GM12892 (cell line): ENCODE results near the gene RABL6.
"Not testable (repeated sequence)": the region's sequence is repeated elsewhere in the genome, so short reads cannot be mapped to it uniquely, and the experiment has no call there.

Experiments used
- DNase-seq: peaks from one replicate; pipeline ENCODE4 v3.0.0; 2011; ENCODE audit not compliant: insufficient read length
- FAIRE-seq: peaks from 2 replicates; lab custom pipeline; 2011; peaks lifted over from hg19 to GRCh38; lab: Jason Lieb, UNC
- POLR2A ChIP-seq: IDR thresholded peaks from 2 replicates; pipeline ENCODE4 v1.6.1; 2011; ENCODE audit warnings: low read depth, low read length, control low read depth
- POLR2AphosphoS5 ChIP-seq: IDR thresholded peaks from 2 replicates; pipeline ENCODE4 v1.6.1; 2011; ENCODE audit warnings: low read depth, low read length, control low read depth
- TAF1 ChIP-seq: IDR thresholded peaks from 2 replicates; pipeline ENCODE4 v1.6.1; 2011; ENCODE audit warnings: low read depth, mild to moderate bottlenecking, control low read depth, low read length, borderline replicate concordance

Gene RABL6

DNA sequence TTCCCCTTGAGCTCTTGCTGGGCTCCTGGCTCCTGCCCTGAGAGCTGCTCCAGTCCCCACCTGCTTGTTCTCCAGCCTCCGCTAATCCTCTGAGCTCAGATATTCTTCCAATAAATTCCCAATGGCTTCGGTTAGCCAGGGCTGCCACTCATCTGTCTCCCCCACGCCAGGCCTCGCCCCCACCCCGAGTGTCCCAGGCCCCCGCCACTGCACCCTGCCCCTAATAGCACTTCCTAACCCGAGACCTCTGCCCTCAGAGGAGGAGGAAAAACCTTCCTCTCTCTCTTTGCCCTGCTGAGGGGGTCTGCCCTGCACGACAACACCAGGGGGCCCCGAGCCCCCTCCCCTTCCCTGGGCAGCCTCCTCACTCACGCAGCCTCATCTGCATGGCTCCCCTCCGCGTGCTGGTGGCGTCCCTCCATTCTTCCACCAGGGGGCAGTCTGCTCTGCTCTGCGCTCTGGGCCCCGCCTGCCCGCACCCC is 38.0 kb upstream of the RABL6 start:
- no peak for TF ChIP-seq POLR2A
- no peak for TF ChIP-seq POLR2AphosphoS5
- no peak for TF ChIP-seq TAF1
- no peak for FAIRE-seq
- no peak for DNase-seq

DNA sequence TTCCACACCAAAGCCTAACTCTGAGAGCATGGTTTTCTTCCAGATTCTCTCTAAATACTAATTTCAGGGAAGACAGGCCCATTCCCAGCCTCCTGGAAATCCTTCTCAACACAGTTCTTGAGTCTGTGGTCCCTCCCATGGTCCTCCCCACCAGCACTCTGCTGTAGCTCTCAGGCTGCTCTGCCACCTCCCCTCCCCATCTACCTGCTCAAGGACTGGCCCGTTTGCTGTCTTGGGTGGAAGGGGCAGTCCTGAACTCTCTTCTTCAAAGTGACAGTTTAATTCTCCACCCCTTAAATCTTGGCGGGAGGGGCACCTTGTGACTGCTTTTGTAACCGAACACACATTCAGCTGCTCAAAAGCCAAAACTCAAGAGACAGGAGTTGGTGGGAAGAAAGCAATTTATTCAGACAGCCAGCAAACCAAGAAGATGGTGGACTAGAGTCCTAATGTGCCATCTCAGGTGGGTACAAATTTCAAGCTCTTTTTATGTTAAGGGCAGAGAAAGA is 35.8 kb upstream of the RABL6 start:
- TF ChIP-seq POLR2AphosphoS5 (no peak), POLR2A (no peak), TAF1 (no peak)
- DNase-seq (no peak), FAIRE-seq (no peak)

DNA sequence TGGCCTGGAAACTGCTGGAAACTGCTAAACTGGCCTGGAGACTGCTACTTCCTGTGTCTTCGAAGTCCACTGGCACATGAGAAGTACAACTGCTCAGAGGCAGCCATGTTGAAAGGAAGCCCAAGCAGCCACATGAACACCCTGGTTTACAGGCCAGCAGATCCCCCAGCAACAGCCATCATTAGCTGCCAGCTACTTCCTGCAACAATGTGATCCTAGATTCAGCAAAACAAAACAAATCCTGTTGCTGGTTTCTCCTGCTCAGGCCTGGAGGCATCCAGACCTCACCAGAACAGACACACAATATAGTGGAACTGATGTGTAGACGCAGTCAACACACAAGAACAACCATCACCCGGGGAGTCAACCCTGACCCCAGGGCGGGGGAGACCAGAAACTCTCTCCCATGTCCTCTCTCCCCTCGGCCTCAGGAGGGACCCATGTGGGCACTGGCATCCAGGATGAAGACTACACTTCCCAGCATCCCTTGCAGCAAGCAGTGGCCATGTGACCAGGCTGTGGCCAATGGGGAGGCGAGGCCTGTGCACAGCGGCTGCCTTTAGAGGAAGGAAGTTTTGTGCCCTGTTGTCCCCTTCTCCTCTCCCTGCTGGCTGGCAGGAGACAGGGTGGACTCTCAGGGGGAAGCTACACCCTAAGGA is 34.2 kb upstream of the RABL6 start:
- FAIRE-seq (no peak), DNase-seq (no peak)
- TF ChIP-seq POLR2AphosphoS5 (no peak), TAF1 (no peak), POLR2A (no peak)

DNA sequence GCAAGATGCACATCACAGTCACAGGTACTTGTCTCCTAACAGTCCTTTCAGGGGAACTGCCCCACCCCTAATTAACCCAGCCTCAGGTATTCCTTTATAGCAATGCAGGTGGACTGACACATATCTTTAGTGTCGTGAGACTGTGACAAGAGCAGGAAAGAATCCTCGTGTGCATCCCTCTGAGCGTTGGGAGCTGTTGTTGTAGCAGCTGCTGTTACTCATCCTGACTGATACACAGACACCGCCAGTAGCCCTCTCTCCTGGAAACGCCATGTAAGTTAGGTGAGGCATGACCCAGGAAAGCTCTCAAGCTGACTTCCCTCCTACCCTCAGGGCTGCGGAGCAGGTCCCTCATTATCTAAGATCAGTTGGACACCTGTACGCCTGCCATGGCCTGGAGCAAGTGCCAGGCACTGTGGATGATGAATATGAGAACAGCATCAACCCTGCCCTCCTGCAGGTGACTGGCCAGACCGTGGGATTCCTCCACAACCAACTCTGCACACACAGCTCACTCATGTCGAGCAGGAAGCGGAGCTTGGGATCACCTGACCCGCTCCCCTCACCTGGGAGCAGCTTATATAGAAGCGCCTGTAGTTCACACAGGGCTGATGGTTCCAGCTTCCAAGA is 33.2 kb upstream of the RABL6 start:
- TF ChIP-seq TAF1 (no peak), POLR2A (no peak), POLR2AphosphoS5 (no peak)
- FAIRE-seq: no peak
- DNase-seq: no peak

DNA sequence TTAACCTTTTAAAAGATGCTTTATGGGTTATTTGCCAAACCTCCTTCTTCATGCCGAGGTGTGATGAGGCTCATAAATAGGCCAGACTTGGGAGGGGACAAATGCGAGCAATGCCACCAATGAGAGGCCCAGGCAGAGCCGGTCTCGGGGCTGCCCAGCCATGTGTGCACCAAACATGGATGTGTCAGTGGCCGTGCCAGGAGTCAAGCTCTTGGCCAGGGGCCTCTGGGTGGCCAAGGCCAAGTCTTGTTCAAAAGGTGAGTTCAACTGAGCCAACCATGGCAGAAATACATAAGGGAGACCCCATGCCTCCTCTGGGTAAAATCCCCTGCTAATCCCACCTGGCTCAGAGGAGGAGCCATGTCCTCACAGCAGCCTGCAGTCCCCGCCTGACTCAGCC is 32.6 kb upstream of the RABL6 start:
- FAIRE-seq: no peak
- DNase-seq: no peak
- TF ChIP-seq TAF1 (no peak), POLR2A (no peak), POLR2AphosphoS5 (no peak)

DNA sequence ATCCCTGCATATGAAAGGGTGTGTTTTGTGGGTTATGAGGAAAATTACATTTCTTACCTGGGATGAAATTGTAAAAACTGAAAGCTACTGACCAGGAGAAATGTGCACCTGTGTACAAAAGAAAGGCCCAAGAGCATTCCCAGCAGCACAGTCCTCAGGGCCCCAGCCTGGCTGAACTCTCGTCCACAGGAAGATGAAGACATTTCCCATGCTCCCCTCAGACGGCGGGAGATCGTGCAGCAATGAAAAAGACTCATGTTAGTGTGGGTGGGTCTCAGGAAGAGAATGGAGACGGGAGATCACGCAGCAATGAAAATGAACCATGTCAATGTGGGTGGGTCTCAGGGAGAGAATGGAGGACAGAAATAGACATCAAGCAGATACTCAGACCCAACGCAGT is 30.8 kb upstream of the RABL6 start:
- FAIRE-seq (no peak), DNase-seq (no peak)
- no peak for TF ChIP-seq POLR2A
- no peak for TF ChIP-seq TAF1
- no peak for TF ChIP-seq POLR2AphosphoS5

DNA sequence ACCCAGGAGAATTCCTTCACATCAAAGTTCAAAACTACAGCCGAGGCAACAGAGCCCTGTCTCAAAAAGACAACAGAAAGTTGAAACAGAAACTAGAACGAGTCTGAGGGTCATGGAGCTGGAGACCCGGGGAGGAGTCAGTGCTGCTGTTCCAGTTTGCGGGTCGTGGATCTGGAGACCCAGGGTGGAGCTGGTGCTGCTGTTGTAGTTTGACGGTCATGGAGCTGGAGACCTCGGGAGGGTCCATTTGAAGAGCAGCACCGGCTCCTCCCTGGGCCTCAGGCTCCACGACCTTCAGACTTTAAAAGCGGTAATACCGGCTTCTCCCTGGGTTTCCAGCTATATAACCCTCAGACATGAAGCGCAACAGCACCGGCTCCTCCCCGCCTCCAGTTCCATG is 30.4 kb upstream of the RABL6 start:
- no peak for FAIRE-seq
- no peak for DNase-seq
- TF ChIP-seq POLR2AphosphoS5: no peak
- no peak for TF ChIP-seq POLR2A
- no peak for TF ChIP-seq TAF1

DNA sequence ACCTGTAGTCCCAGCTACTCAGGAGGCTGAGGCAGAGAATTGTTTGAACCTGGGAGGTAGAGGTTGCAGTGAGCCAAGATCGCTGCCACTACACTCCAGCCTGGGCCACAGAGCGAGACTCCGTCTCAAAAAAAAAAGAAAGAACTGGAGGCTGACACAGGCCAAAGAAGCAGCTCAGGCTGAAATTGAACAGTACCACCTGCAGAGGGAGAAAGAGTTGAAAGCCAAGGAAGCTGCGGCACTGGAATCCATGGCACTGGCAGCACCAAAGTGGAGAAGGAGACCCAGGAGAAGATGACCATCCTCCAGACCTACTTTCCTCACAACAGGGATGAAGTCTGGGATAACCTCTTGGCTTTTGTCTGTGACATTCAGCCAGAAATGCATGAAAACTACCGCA is 27.9 kb upstream of the RABL6 start:
- TF ChIP-seq POLR2A: no peak
- TF ChIP-seq POLR2AphosphoS5: no peak
- TF ChIP-seq TAF1: no peak
- FAIRE-seq (no peak), DNase-seq (no peak)

DNA sequence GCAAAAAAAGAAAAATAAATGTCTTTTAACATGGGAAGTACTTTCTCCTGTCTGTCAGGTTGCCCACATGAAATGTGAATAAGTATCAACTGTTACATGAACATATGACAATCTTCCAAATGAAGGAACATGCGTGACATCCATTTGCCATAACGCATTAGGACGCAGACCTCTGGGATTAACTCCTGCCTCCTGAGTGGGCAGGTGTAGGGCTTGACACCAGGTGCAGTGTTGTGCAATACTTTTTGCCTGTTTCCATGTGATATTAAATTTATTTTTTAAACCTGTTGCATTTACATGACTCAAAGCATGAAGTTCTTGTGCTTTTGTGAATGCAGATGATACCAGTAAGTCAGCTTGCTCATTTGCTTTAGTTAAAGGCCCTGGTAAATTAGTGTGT is 25.3 kb upstream of the RABL6 start:
- FAIRE-seq: no peak
- TF ChIP-seq POLR2A: no peak
- no peak for DNase-seq

DNA sequence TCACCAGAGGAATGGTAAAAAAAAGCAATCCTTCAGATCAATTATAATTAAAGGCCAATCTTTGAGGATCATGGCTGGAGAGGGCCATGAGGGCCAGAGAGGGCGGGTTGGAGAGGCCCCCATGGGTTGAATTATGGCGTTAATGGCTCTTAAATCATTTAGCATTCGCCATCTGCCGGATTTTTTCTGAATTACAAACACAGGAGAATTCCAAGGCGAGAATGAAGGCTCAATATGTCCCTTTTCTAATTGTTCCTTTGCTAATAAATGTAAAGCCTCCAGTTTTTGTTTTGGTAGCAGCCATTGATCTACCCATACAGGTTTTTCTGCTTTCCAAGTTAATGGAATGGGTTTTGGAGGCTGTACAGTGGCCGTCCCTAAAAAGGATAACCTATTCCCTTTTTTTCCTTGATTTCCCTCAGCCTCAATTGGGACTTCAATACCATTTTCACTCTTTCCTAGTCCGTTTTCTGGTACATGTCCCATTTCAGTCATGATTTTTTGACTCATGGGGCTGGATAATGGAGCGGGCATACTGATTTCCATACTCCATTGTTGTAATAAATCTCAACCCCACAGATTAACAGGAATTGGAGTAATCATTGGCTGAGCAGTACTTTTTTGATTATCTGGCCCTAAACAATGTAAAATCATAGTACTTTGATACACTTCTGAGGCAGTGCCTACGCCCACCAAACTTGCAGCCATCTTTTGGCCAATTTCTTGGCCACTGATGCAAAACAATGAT is 23.3 kb upstream of the RABL6 start:
- TF ChIP-seq TAF1: no peak
- TF ChIP-seq POLR2AphosphoS5: no peak
- no peak for TF ChIP-seq POLR2A
- FAIRE-seq (no peak), DNase-seq (no peak)

DNA sequence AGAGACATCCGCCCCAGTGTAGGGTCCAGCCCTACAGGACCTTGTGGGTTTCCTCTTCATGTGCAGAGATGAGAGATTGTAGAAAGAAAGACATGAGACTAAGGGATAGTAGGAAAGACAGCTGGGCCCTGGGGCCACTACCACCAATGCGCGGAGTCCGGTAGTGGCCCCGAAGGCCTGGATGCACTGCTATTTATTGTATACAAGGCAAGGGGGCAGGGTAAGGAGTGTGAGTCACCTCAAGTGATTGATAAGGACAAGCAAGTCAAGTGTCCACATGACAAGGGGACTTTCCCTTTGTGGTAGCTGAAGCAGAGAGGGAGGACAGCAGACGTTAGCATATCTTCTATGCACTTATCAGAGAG is 22.8 kb upstream of the RABL6 start:
- FAIRE-seq (no peak), DNase-seq (no peak)
- no peak for TF ChIP-seq POLR2A
- no peak for TF ChIP-seq TAF1
- no peak for TF ChIP-seq POLR2AphosphoS5

DNA sequence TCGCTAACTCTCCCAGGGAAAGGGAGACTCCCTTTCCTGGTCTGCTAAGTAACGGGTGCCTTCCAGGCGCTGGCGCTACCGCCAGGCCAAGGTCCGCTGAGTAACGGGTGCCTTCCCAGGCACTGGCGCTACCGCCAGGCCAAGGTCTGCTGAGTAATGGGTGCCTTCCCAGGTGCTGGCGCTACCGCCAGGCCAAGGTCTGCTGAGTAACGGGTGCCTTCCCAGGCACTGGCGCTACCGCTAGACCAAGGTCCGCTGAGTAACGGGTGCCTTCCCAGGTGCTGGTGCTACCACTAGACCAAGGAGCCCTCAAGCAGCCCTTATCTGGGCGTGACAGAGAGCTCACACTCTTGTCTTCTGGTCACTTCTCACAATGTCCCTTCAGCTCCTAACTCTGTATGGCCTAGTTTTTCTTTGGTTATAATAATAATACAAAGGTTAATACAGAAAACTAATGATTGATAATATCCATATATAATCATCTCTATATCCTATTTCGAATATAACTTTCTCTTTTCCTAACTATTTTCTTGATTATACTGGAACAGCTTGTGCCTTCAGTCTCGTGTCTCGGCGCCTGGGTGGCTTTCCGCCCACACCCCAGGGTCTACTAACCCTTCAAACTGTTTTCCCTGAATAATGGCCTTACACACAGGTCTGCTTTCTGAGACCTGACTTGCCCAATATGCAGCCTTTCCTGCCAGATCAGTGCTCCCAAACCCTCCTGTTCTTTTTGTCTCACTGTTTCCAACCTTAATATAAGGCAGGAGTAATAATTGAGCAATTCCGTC is 22.0 kb upstream of the RABL6 start:
- not testable (repeated sequence) for FAIRE-seq, DNase-seq
